ENCODE results near the gene UBE2D2. TPM values are rescaled to one million over a fixed set of nuclear protein-coding genes. Genes with fewer than 3 reads are reported as not detected.

Gene UBE2D2
- total and polyA plus RNA-seq, 2 of the 13 experiments (the other 11 are each of a cell fraction or from before 2014, with no cell fraction given): 79.1 to 109 TPM

GRCh38 chr5:139634541-139634940 lies 73.4 kb downstream of the UBE2D2 start:
- Histone ChIP-seq H3K36me3 (replicated peaks in 1 of 2; ENCODE audit: control insufficient read depth in 1 of 2, insufficient read depth in 2 of 2, low read length in 2 of 2) (peaks cover 0 to 2% of the 10 kb centered on the region in 2 experiments; a peak in 1 of 5 replicates), H3K27ac (ENCODE audit: extremely low read length, insufficient read depth, low read length) (no peak overlapping the region), H3K4me2 (ENCODE audit: low read depth, low read length) (no peak overlapping the region), H3K9ac (ENCODE audit: insufficient read depth, low read depth, low read length) (no peak overlapping the region), H3K4me1 (ENCODE audit: insufficient read depth, low read length) (peaks cover 63% of the 10 kb centered on the region), H3K9me3 (ENCODE audit: low read length) (no peaks in the 10 kb centered on the region), H2AFZ (ENCODE audit: low read length) (no peak overlapping the region), H3K27me3 (ENCODE audit: control insufficient read depth in 1 of 2, insufficient read depth in 2 of 2, low read length in 2 of 2) (no peaks in the 10 kb centered on the region), H4K20me1 (ENCODE audit: insufficient read depth, low read length) (no peaks in the 10 kb centered on the region), H3K4me3 (replicated peaks in 1 of 3; ENCODE audit: insufficient read depth in 1 of 3, low read depth in 2 of 3, low read length in 3 of 3) (no peak overlapping the region), H3K79me2 (ENCODE audit: insufficient read depth, low read length) (no peaks in the 10 kb centered on the region)
- intact Hi-C loops (cut with micrococcal nuclease; ENCODE audit: unreplicated experiment): loop anchor here (10.0 kb wide), 1 partner anchor 210 kb away; no protein-coding TSS in a partner anchor
- in situ Hi-C loops (cut with HindIII; ENCODE audit: extremely low pct_ligation_motif_present, low pct_unique_long_range_greater_than_20kb): loop anchor here (25.0 kb wide), 1 partner anchor 328 kb away; no protein-coding TSS in a partner anchor
- no peak for FAIRE-seq
- ATAC-seq: no peak
- no peak for DNase-seq (ENCODE audit: low spot score)
- no TSS peak for BruUV-seq (replicated peaks)
- ChIA-PET POLR2A (interaction anchor here (1.1 to 1.9 kb wide), 3 partner anchors 66 to 131 kb away, joined by 3 to 6 read pairs (median 5); no protein-coding TSS in a partner anchor), CTCF (ENCODE audit: low intra/inter-chr PET ratio, low total read pairs) (interaction anchor here (2.5 kb wide), 1 partner anchor 55 kb away, joined by 10 read pairs; no protein-coding TSS in a partner anchor)
- 40% methylated on average over 2 of the region's 3 CpGs for WGBS (ENCODE audit: low lambda C conversion rate)
- no peak for TF ChIP-seq YEATS4 (CRISPR knock-in tag; IDR thresholded peaks at IDR 0.05; ENCODE audit: borderline replicate concordance)
- no peak for TF ChIP-seq ZBTB10 (CRISPR knock-in tag; IDR thresholded peaks at IDR 0.05; ENCODE audit: borderline replicate concordance)
- TF ChIP-seq ZNF260 (CRISPR knock-in tag; IDR thresholded peaks at IDR 0.05; ENCODE audit: borderline replicate concordance, low read depth): no peak
- no peak for TF ChIP-seq NFE2L2 (IDR thresholded peaks at IDR 0.05; ENCODE audit: low read length)
- no peak for TF ChIP-seq MIER2 (CRISPR knock-in tag; IDR thresholded peaks at IDR 0.05)
- no peak for TF ChIP-seq ZNF20 (CRISPR knock-in tag; IDR thresholded peaks at IDR 0.05)
- TF ChIP-seq ZNF7 (CRISPR knock-in tag; IDR thresholded peaks at IDR 0.05): no peak
- TF ChIP-seq CBFB (CRISPR knock-in tag; IDR thresholded peaks at IDR 0.05): no peak
- TF ChIP-seq CSRNP1 (CRISPR knock-in tag; IDR thresholded peaks at IDR 0.05): no peak
- no peak for TF ChIP-seq ZNF34 (CRISPR knock-in tag; IDR thresholded peaks at IDR 0.05; ENCODE audit: borderline replicate concordance)
- TF ChIP-seq SP1 (IDR thresholded peaks at IDR 0.05): no peak
- TF ChIP-seq SP1 (CRISPR knock-in tag; IDR thresholded peaks at IDR 0.05): no peak
- TF ChIP-seq POLR2AphosphoS5 (IDR thresholded peaks at IDR 0.05; ENCODE audit: low read depth, low read length): no peak
- TF ChIP-seq RBAK (CRISPR knock-in tag; IDR thresholded peaks at IDR 0.05): no peak
- no peak for TF ChIP-seq ZNF788 (CRISPR knock-in tag; IDR thresholded peaks at IDR 0.05; ENCODE audit: borderline replicate concordance)
- no peak for TF ChIP-seq MAZ (IDR thresholded peaks at IDR 0.05; ENCODE audit: borderline replicate concordance, low read depth, low read length)
- no peak for TF ChIP-seq MAZ (CRISPR knock-in tag; IDR thresholded peaks at IDR 0.05; ENCODE audit: low read depth)
- no peak for TF ChIP-seq ZNF687 (CRISPR knock-in tag; IDR thresholded peaks at IDR 0.05)
